HG02610 (cell line): ENCODE data around the gene ERCC2.

ENCODE experiments used
- ATAC-seq: cut with Tn5 transposase; IDR thresholded peaks from one replicate; pipeline ENCODE4 v1.9.1; 2021; ENCODE audit warnings: mild to moderate bottlenecking, moderate library complexity; ENCODE audit not compliant: unreplicated experiment

ERCC2 gene

GRCh38 chr19:45356760-45357444, 13.5 kb downstream of the ERCC2 start:
- ATAC-seq, result no peak

- no peak for ATAC-seq
Observed at GRCh38 chr19:45355910-45356309, 14.5 kb downstream of the ERCC2 start.

- no peak for ATAC-seq
Observed at GRCh38 chr19:45355402-45355801, 15.0 kb downstream of the ERCC2 start.

GRCh38 chr19:45354241-45354842, 16.0 kb downstream of the ERCC2 start:
- no peak for ATAC-seq

GRCh38 chr19:45352914-45353796, 17.2 kb downstream of the ERCC2 start:
- ATAC-seq, result no peak

GRCh38 chr19:45352471-45352870, 17.9 kb downstream of the ERCC2 start:
- ATAC-seq, result no peak

GRCh38 chr19:45352062-45352461, 18.3 kb downstream of the ERCC2 start:
- ATAC-seq, result no peak

- ATAC-seq, result no peak
Observed at GRCh38 chr19:45351401-45351952, 18.9 kb downstream of the ERCC2 start.

GRCh38 chr19:45350477-45351058, 19.8 kb downstream of the ERCC2 start:
- no peak for ATAC-seq

GRCh38 chr19:45349430-45349941, 20.9 kb downstream of the ERCC2 start:
- ATAC-seq, result no peak

GRCh38 chr19:45349126-45349415, 21.3 kb downstream of the ERCC2 start:
- no peak for ATAC-seq

GRCh38 chr19:45348367-45349125, 21.8 kb downstream of the ERCC2 start:
- no peak for ATAC-seq

- ATAC-seq, result no peak
Observed at GRCh38 chr19:45347570-45348366, 22.6 kb downstream of the ERCC2 start.

GRCh38 chr19:45346449-45346848, 23.9 kb downstream of the ERCC2 start:
- no peak for ATAC-seq

GRCh38 chr19:45345506-45345860, 24.9 kb downstream of the ERCC2 start:
- ATAC-seq, result no peak

GRCh38 chr19:45344621-45345505, 25.5 kb downstream of the ERCC2 start:
- no peak for ATAC-seq

- ATAC-seq, result no peak
Observed at GRCh38 chr19:45342911-45343310, 27.5 kb downstream of the ERCC2 start.

- ATAC-seq, result no peak
Observed at GRCh38 chr19:45340899-45341453, 29.4 kb downstream of the ERCC2 start.
